HG02852 (cell line): ENCODE data around the gene TRDN.

ENCODE experiments used
- ATAC-seq: cut with Tn5 transposase; IDR thresholded peaks from one replicate; pipeline ENCODE4 v1.9.1; 2021; ENCODE audit warnings: mild to moderate bottlenecking, moderate library complexity; ENCODE audit not compliant: unreplicated experiment

TRDN gene

GRCh38 chr6:123193298-123193697 is 443.5 kb downstream of the TRDN start:
- no peak for ATAC-seq

GRCh38 chr6:123189816-123190215 is 446.9 kb downstream of the TRDN start:
- no peak for ATAC-seq

GRCh38 chr6:123182998-123183397 is 453.8 kb downstream of the TRDN start:
- ATAC-seq: no peak

- ATAC-seq: no peak
Measured at GRCh38 chr6:123176706-123177105, 460.0 kb downstream of the TRDN start.

- ATAC-seq: no peak
Measured at GRCh38 chr6:123171341-123172115, 465.2 kb downstream of the TRDN start.

GRCh38 chr6:123169774-123170095 is 467.0 kb downstream of the TRDN start:
- no peak for ATAC-seq

GRCh38 chr6:123168892-123169773 is 467.6 kb downstream of the TRDN start:
- no peak for ATAC-seq

- no peak for ATAC-seq
Measured at GRCh38 chr6:123168466-123168865, 468.3 kb downstream of the TRDN start.
